ENCODE data around the gene RASA1.

Gene RASA1

DNA sequence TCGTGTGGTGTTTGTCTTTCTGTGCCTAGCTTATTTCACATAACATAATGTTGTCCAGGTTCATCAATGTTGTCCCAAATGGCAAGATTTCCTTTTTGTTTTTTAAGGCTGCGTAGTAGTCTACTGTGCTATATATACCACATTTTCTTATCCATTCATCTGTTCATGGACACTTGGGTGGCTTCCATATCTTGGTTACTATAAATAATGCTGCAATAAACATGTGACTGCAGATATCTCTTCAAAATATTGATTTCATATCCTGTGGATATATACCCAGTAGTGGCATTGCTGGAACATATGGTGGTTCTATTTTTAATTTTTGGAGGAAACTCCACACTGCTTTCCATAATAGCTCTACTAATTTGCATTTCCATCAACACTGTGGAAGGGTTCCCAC lies 170.5 kb downstream of the RASA1 start:
- DNase-seq (ENCODE audit: low read depth in 1 of 2, low spot score in 1 of 2): no peak
